ENCODE measurements around the gene BLNK.
"Not testable (repeated sequence)": the region's sequence is repeated elsewhere in the genome, so short reads cannot be mapped to it uniquely, and the experiment has no call there.

The BLNK gene

GRCh38 chr10:96271016-96271815 lies at the start of gene BLNK:
Gene BLNK, minus strand, starts transcription at chr10:96271569. Its CDS starts 171 bp downstream, at chr10:96271398.
- DNase-seq = peak; percentile 67

GRCh38 chr10:96319754-96320474 lies 48.5 kb upstream of the BLNK start:
- DNase-seq = no peak

- DNase-seq = no peak
Observed at GRCh38 chr10:96317067-96317833, 45.9 kb upstream of the BLNK start.

- DNase-seq = no peak
Observed at GRCh38 chr10:96313344-96313743, 42.0 kb upstream of the BLNK start.

GRCh38 chr10:96311180-96311715 lies 39.9 kb upstream of the BLNK start:
- no peak for DNase-seq

- no peak for DNase-seq
Observed at GRCh38 chr10:96310321-96310669, 38.9 kb upstream of the BLNK start.

- DNase-seq = no peak
Observed at GRCh38 chr10:96309628-96310320, 38.4 kb upstream of the BLNK start.

- DNase-seq = not testable (repeated sequence)
Observed at GRCh38 chr10:96308854-96309253, 37.5 kb upstream of the BLNK start.

GRCh38 chr10:96306516-96306915 lies 35.1 kb upstream of the BLNK start:
- DNase-seq = peak; percentile 12

GRCh38 chr10:96305019-96305418 lies 33.6 kb upstream of the BLNK start:
- DNase-seq = no peak

- no peak for DNase-seq
Observed at GRCh38 chr10:96304230-96304629, 32.9 kb upstream of the BLNK start, which contains the start of gene DNTT. Gene DNTT, plus strand, starts transcription at chr10:96304434. Its CDS starts 64 bp downstream, at chr10:96304498.

GRCh38 chr10:96301616-96302015 lies 30.2 kb upstream of the BLNK start:
- no peak for DNase-seq

- no peak for DNase-seq
Observed at GRCh38 chr10:96299383-96299782, 28.0 kb upstream of the BLNK start.

GRCh38 chr10:96298362-96298761 lies 27.0 kb upstream of the BLNK start:
- no peak for DNase-seq

GRCh38 chr10:96297486-96297885 lies 26.1 kb upstream of the BLNK start:
- no peak for DNase-seq

- no peak for DNase-seq
Observed at GRCh38 chr10:96295475-96295874, 24.1 kb upstream of the BLNK start.

- DNase-seq = peak; percentile 65
Observed at GRCh38 chr10:96292971-96293920, 21.9 kb upstream of the BLNK start.

GRCh38 chr10:96290368-96291133 lies 19.2 kb upstream of the BLNK start:
- no peak for DNase-seq

- no peak for DNase-seq
Observed at GRCh38 chr10:96289218-96289910, 18.0 kb upstream of the BLNK start.

GRCh38 chr10:96288151-96288621 lies 16.8 kb upstream of the BLNK start:
- DNase-seq = no peak
